ENCODE results near the gene MTMR12.
A peak's percentile ranks its signal among the peaks of the same experiment; 100 is the strongest.

MTMR12 gene

DNA sequence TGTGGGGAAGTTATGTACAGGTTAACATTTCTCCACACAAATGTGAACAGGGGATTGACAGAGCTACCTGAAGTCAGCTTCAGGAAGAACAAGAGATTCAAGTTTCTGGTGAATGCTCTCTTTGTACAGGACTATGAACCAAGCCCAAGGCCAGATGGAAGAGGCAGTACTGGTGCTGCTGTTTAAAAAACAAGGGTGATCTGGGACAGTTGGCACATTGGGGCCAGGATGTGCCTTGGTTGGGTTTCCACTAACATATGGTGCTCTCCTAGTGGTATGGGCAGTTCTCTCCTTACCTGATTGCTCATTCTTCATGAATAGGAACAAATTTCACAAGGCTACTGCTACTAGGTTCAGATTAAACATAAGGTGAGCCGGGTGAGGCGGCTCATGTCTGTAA is 40.0 kb downstream of the MTMR12 start:
- no peak for DNase-seq

DNA sequence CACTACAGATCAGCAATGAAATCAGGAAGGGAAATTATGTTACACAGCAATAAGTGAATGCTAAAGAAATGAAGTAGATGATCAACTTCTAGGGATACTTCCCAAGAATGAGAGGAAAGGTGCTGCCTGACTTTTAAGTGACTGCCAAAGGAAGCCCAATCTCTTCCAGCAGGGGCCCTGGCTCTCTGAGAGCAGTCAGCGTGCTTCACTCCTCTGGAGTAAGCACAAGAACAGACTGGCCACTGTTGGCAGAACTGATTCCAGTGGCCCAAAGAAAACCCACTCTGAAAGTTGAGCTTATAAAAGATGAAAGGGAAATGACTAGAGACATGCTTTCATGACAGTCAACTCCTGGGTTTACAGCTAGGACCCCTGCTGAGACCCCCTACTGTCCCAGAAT is 41.8 kb downstream of the MTMR12 start:
- DNase-seq: no peak

DNA sequence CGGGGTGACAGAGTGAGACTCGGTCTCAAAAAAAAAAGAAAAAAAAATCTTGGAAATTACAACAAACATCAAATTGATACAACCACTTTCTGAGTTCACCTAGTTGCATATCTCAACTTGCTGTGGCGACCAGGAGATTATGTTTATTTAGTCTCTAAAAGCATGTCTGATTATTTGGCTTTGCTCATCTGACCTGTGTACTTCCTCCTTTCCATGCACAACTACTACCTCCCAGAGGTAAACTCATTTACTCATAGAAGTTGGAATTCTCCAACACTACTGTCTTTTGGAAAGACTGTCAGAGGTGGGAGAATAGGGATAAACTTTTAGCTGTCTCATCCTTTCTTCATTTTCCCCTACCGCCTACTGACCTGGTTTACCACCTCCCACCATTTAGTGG is 42.6 kb downstream of the MTMR12 start:
- DNase-seq: no peak

DNA sequence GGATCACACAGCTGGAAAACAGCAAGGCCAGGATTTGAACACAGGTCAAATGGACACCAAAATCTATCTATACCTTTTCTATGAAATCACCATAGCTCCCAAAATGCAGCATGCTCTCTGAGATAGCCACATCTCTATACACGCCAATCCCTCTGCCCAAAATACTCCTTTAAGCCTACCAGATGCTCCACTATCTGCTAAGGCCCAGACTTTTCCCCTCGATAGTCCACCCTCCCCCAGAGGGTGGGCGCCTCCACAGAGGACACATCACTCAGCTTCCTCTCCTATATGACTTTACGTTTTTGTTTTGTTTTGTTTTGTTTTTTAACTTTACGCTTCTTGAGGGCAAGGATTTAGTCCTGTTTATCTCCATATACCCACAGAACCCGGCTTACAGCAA is 46.8 kb downstream of the MTMR12 start:
- DNase-seq: no peak

DNA sequence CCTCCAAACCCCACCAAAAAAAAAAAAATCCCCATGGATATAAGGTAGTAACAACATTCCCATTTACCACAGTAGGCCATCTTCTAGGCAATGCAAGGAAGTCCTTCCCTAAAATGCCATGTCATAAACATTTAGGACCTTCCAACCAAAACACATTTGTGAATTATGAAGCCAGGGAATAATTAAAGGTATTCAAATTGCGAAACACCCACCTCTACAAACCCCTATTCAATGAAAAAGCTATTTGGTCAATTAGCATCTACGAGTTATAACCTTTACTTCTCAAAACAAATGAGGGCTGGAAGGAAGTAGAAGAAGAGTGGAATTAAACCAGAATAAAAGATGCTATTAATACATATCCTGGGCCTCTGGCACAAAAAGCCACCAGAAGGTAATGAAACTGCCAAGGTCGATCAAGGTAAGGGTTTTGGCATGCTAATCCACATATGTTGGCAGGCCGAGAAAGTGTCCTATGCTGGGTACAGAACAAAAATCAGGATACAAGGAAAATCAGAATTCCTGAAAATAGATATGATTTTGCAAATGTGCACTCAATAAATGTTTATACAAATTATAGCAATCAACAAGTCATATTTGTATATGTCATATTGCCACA is 47.7 kb downstream of the MTMR12 start:
- DNase-seq: no peak

DNA sequence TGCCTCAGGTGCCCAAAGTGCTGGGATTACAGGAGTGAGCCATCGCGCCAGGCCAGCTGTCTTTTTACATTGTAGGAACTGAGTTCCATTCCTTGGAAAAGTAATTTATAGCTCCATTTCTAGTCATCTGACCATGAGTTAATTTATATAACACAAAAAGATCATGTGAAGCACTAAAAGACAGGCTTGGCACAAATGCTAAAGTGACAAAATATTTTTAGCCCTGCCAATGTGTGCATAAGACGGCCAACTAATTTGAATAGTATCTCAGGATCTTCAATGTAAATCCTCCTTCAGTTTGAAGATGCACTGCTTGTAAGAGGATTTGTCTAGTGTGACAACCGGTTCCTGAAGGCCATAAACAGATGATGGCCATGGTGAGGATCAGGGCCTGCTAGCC is 49.1 kb downstream of the MTMR12 start:
- DNase-seq: no peak

DNA sequence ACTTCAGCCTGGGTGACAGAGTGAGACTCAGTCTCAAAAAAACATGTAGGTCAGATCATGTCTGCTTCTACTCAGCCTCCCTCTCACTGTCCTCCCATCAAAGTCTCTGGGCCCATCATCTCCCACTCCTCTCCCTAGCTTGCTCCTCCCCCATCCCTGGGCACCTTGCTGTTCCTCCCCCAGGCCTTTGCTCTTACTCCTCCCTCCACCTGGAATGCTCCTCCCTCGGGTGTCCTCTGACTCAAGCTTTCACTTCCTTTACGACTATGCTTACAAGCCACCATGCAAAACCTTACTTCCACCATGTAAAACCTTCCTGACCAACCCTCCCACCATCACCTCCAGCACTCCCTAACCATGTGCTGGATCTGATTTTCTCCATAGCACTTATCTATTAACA is 51.5 kb downstream of the MTMR12 start:
- DNase-seq: no peak

DNA sequence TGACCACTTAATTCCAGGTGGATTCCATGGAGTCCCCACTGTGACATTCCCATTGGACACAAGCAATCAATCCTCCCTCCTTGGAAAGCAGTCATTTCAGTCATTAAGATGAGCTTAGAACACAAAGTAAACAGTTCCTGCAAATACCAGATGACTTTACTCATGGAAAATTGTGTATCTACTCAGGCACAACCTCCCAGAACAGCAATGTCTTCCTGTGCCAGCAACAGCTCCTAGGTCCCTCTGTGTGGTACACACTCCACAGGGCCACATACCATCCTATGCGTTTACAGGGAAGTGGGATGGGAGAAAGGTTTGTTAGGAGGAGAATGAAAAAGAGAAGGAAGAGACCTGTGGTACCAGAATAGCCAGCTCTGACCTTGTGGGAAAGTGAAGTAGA is 53.7 kb downstream of the MTMR12 start:
- no peak for DNase-seq

DNA sequence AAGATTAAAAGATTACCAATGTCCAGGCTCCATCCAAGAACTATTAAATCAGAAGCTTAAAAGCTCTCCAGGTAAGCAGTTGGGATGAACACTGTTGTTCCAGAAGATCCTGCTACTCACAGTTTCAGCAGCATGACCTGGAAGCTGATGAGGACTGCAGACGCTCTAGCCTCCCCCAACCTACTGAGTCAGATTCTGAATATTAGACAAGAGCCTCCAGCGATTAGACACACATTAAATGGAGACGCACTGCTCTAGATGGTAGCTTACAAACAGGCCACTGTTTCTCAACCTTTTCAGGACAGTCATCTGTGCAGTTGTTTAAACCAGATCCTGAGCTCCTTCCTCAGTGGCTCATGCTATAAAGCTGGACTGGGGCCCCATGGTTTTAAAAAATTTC is 54.3 kb downstream of the MTMR12 start:
- DNase-seq: no peak

DNA sequence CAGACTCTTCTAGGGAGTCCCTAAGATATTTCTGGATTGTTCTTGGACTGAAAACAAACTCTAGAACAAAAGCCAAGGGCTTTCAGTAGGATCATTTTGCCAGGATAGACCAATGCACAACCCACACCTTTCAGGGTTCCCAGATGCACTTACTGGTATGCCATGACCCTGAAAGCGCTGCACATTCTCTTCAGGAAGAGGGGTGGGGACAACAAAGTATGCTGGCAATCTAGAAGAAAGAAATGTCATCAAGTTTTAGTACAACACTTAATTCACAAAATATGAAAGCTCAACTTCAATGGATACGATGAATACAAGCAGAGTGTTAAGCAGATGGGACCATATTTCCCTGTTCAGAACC is 57.2 kb downstream of the MTMR12 start:
- DNase-seq: no peak

DNA sequence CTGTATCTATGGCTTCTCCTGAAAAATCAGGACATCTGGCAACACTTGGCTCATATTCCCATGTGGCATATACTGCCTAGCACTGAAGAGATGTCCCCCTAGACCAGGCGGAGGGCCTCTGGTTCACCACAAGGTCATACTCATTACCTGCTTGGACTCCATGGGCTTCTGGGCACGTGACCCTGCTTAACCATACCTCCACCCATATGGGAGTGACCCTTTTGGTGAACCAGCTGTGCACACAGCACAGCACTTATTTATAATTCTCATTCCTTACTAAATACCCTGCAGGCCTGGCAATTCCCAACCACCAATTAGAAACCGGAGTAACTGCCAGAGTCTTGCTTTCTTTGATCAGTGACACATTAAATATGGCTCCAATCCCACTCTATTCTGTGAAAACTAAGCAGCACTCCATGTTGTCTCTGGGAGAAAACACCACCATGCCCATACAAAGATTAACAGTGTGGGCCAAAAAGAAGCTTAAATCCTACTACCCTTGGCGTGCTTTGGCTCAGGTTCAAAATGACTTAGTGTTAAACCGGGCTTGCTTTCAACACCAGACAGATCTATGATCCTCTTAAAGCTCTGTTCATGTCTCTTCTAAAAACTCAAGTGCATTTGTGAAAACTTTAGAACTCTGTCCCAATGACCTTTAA is 57.7 kb downstream of the MTMR12 start:
- DNase-seq: no peak

DNA sequence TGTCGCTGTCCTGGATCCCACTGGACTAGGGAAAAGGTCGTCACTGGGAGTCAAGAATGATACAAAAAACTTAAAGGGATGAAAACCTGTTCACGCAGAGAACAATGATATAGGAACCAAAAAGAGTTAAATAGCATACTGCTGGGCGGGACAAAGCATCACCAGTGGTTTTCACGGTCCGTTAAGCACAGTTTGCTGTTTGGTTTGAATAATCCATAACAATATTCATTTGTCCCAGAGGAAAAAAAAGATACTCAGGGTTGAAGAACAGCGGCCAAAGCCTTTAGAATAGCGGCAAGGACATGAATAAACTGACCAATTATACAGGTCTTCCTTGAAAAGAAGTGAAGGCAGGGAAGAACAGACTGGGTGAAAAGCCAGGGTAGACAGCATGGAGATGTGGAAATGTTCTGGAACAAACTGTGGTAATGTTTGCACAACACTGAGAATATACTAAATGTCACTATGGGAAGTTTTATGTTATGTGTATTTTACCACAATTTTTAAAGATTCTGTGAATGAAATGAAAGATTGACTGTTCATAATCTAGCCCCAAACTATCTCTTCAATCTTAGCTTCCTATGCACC is 60.8 kb downstream of the MTMR12 start:
- no peak for DNase-seq

DNA sequence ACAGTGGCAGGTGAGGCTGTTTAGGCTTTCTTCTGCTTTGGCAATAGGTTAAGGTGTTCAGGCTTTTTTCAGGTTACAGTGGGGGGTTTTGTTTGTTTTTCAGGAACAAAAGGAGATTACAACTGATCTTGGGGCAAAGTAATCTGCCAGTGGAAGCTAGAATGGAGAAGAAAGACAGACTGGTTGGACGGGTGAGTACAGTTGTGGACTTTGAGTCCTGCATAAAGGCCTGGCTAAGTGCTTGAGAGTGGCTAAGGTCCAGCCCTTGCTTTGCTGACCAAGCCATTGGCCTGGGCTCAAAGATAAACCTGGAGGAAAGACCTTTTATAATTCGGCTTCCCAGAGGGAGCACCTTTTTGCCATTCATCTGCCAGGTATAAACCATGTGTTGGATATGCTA is 63.1 kb downstream of the MTMR12 start:
- DNase-seq: no peak

DNA sequence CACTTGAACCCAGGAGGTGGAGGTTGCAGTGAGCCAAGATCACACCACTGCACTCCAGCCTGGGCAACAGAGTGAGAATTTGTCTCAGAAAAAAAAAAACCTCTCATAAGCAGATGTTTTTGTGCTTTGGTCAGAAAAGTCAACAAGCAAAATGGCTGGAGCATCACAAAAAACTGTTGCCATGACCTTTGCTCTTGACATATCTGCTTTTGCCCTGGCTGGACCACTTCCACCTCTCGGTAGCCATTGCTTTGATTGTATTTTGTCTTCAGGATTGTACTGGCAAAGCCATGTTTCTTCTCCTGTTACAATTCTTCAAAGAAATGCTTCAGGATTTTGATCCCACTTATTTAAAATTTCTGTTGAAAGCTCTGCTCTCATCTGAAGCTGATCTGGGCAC is 67.0 kb downstream of the MTMR12 start:
- DNase-seq: no peak

DNA sequence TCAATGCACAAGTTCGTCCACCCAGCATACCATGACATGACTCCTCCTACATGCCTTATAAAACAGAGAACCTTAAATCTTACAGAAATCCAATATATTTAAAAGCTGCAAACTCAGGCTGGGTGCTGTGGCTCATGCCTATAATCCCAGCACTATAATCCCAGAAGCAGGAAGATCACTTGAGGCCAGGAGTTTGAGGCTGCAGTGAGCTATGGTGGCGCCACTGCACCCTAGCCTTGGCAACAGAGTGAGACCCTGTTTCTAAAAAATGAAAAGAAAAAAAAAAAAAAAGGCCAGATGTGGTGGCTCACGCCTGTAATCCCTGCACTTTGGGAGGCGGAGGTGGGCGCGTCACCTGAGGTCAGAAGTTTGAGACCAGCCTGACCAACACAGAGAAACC is 68.7 kb downstream of the MTMR12 start:
- no peak for DNase-seq

DNA sequence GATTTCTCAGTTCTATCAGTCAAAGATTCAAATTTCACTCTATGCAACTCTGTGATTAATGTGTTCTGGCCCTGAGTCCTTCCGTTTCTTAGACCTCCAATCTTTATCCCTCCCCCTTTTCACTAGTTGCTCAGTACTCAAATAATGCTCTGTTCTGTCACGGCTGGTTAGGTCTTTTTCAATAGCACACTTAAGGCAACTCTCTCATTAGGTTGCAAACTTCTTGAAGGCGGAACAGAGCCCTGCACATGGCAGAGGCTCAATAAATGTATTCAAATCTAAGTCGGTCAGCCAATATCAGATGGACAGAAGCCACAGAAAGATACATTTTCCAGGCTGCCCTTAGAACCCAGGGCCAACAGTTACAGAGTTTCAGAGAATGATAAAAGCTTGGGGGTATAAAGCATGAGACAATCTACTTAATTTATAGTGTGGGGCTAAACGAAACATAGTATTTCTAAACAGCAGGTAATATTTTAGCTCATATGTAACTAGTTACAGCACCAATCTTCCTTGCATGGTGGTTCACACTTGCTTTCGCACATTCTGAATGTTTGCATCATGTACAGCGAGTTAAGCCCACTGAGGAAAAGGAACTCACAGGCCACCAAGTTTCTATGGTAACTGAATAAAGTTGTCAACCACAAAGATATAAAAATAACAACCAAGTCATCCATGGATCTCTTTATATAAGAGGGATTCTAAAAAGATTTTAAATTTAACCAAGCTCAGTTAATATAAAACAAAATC is 71.5 kb downstream of the MTMR12 start:
- peak; percentile 63 for DNase-seq

DNA sequence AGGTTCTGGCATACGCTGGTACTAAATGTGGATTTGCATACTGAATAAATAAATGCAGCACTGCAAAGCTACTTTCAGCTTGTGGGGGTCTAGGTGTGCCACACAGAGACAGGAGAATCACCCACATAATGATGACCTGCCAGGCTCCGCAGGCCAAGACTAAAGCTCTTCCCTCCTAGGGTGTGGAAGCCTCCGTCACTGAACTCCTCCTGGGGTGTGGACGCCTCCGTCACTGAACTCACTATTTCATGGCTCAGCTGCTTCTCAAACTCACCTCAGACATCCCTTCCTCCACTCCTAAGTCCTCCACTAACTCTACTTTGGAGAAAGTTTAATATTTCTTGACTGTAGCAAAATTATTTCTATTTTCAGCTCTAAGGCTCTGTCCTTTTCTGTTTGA is 73.4 kb downstream of the MTMR12 start:
- DNase-seq: no peak

DNA sequence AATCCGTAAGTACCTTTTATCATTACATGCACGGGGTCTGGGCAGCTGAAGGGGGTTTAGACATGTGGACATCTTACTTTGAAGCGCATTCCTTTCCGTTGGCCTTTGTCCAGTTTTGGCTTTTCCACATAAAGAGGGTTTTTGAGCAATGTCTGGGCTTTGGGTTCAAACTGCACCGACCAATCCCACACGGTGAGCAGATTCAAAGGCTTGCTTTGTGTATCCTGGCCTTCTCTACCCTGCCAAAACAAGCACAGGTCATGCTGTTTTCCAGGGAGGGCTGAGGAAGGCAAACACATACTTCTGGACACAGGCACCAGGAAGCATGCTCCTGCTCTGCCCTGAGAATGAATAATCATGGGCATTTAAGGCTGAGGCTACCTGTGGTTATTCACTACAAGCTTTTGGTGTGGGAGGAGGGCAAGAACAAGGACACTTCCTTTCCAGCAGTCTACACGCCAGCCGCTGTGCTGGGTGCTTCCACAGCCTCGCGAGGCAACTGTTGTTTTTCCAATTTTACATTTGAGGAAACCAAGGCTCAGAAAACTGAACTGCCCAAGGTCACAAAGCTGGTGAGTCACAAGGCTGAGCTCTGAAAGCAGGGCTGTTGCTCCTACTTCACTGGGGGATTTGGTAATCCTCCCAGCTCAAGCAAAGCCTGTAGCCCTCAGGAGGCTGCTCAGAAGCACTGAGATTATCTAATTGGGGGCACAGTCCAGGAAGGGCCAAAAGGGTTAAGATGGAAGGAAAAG is 78.9 kb downstream of the MTMR12 start:
- no peak for DNase-seq

DNA sequence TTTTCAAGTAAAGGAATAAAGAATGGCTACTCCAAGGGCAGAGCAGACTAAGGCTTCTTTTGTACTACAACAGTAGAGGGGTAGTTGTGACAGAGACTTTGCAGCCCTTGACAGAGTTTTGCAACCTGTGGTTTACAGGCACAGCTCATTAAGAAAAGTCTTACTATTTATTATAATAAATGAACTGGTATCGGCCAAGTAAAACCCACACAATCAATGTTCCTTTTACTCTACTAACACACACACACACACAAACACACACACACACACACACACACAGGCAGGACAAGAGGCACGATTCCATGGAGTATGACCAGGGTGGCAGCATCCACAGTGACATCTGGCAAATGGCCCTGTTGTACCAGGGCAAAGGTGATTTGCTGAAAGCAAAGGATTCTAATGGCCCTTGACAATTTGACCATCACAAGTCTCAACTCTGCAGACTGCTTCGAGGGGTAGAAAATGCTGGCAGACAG is 79.5 kb downstream of the MTMR12 start:
- DNase-seq: no peak

DNA sequence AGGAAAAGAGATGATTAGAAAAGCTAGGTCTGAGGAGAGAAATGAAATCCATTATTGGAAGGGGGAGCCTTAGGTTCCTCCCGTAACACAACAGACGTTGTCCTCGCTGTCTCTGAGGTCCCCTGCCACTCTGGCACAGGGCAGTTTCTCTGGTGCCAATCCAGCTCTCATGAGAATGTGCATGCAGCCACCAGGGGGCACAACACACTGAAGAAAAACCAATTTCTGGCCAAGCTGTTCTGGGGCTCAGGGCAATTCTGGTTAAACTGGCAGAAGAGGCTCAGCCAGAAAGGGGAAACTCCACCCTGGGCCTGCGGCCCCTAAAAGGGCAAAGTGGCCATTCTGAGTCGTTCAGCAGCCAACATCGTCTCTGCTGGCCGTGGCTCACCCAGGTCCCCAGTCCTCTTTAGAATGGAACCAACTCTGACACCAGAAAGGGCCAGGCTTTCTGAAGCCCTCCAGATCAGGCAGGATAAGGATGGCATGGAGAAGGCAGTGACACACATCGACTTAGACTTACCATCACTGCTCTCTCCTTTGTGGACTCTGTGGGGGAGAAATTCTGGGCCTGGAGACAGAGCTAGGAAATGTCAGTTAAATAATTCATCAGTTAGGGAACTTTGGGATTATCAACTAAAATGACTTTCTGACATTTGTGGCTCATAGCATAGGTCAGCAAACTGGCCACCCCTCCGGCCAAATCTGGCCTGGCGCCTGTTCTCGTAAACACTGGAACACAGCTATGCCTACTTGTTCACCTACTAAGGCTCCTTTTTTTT is 80.1 kb downstream of the MTMR12 start:
- DNase-seq: peak; percentile 80

DNA sequence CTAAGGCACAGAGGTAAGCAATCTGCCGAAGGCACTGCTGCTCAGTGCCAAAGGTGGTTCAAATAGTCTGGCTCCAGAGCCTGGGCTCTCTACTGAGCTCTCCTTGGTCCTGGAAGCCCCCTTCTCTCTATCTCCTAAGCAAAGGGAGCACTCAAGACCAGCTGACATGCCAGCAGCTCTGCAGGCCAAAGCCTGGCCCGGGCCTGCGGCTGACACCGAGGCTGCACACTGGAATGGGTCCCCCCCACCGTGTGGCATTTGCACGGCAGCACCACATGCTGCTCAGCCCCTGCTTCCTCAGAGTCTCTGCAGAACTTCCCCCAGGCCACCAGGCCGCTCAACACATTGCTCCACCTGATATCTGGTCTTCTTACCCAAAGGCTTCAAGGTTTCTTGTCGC is 80.8 kb downstream of the MTMR12 start:
- DNase-seq: no peak

DNA sequence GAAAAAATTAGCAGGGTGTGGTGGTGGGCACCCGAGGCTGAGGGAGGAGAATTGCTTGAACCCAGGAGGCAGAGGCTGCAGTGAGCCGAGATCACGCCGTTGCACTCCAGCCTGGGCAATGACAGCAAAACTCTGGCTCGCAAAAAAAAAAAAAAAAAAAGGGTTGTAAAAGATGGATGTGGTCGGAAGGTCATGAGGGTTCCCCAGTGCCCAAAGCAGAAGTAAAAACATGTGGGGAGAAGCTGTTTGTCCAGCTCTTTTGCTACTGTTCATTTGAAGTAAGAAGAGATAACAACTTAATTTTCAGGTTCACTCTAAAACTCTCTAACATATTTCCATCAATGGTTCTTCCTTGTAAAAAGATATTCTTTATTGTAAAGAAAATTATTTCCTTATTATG is 81.5 kb downstream of the MTMR12 start:
- no peak for DNase-seq
